HG03108 (cell line): ENCODE results near the gene GLRA1.
"Not testable (repeated sequence)": the region's sequence is repeated elsewhere in the genome, so short reads cannot be mapped to it uniquely, and the experiment has no call there.

Experiments used
- ATAC-seq: cut with Tn5 transposase; IDR thresholded peaks from one replicate; pipeline ENCODE4 v1.9.1; 2021; ENCODE audit warnings: moderate library complexity; ENCODE audit not compliant: unreplicated experiment

Gene GLRA1

GRCh38 chr5:151886546-151887275 lies 37.9 kb downstream of the GLRA1 start:
- ATAC-seq = no peak

GRCh38 chr5:151885138-151885908 lies 39.3 kb downstream of the GLRA1 start:
- no peak for ATAC-seq

GRCh38 chr5:151881621-151882225 lies 42.9 kb downstream of the GLRA1 start:
- ATAC-seq = no peak

GRCh38 chr5:151880324-151880723 lies 44.3 kb downstream of the GLRA1 start:
- no peak for ATAC-seq

- no peak for ATAC-seq
Measured at GRCh38 chr5:151873701-151874100, 51.0 kb downstream of the GLRA1 start.

- no peak for ATAC-seq
Measured at GRCh38 chr5:151872701-151873100, 52.0 kb downstream of the GLRA1 start.

- no peak for ATAC-seq
Measured at GRCh38 chr5:151870820-151871219, 53.8 kb downstream of the GLRA1 start.

GRCh38 chr5:151870271-151870670 lies 54.4 kb downstream of the GLRA1 start:
- ATAC-seq = no peak

GRCh38 chr5:151869843-151870242 lies 54.8 kb downstream of the GLRA1 start:
- no peak for ATAC-seq

GRCh38 chr5:151868451-151868850 lies 56.2 kb downstream of the GLRA1 start:
- ATAC-seq = no peak

- no peak for ATAC-seq
Measured at GRCh38 chr5:151864061-151864748, 60.4 kb downstream of the GLRA1 start.

GRCh38 chr5:151863566-151863965 lies 61.1 kb downstream of the GLRA1 start:
- no peak for ATAC-seq

GRCh38 chr5:151862811-151863472 lies 61.7 kb downstream of the GLRA1 start:
- ATAC-seq = no peak

- ATAC-seq = not testable (repeated sequence)
Measured at GRCh38 chr5:151860867-151861266, 63.8 kb downstream of the GLRA1 start.

GRCh38 chr5:151856861-151857260 lies 67.8 kb downstream of the GLRA1 start:
- no peak for ATAC-seq

- ATAC-seq = no peak
Measured at GRCh38 chr5:151855701-151856100, 69.0 kb downstream of the GLRA1 start.

- no peak for ATAC-seq
Measured at GRCh38 chr5:151847871-151848270, 76.8 kb downstream of the GLRA1 start.

- ATAC-seq = no peak
Measured at GRCh38 chr5:151846765-151847164, 77.9 kb downstream of the GLRA1 start.

GRCh38 chr5:151832843-151833242 lies 91.8 kb downstream of the GLRA1 start:
- ATAC-seq = not testable (repeated sequence)

GRCh38 chr5:151829370-151829769 lies 95.3 kb downstream of the GLRA1 start:
- no peak for ATAC-seq

- no peak for ATAC-seq
Measured at GRCh38 chr5:151825445-151825844, 99.2 kb downstream of the GLRA1 start.
